Loucy (cell line): Measurements from ENCODE around the gene HOXA9.

Experiments
- H2AFZ ChIP-seq: fragments of 200-600 bp; sonication (generic); 2 replicates; pipeline ENCODE4 v1.6.0; 2016; ENCODE audit warnings: antibody characterized with exemption, mild to moderate bottlenecking, low read length, moderate library complexity
- H3F3A ChIP-seq: fragments of 200-600 bp; 2 replicates; pipeline ENCODE4 v1.6.0; 2016; ENCODE audit warnings: antibody characterized with exemption, low read depth, mild to moderate bottlenecking
- H3K27me3 ChIP-seq: fragments of 200-600 bp; sonication (generic); 2 replicates; pipeline ENCODE4 v1.6.1; 2014; ENCODE audit warnings: low read length, mild to moderate bottlenecking; ENCODE audit not compliant: insufficient read depth, poor library complexity, severe bottlenecking
- H3K36me3 ChIP-seq: fragments of 200-600 bp; sonication (generic); 2 replicates; pipeline ENCODE4 v1.6.1; 2016; ENCODE audit warnings: low read length; ENCODE audit not compliant: insufficient read depth
- H3K4me1 ChIP-seq: fragments of 200-600 bp; sonication (generic); 2 replicates; pipeline ENCODE4 v1.5.1; 2014; ENCODE audit warnings: low read length, mild to moderate bottlenecking; ENCODE audit not compliant: insufficient read depth, poor library complexity, severe bottlenecking
- H3K4me2 ChIP-seq: fragments of 200-600 bp; sonication (generic); 2 replicates; pipeline ENCODE4 v1.6.0; 2014; ENCODE audit warnings: antibody characterized with exemption, low read length, low read depth, mild to moderate bottlenecking; ENCODE audit not compliant: poor library complexity, severe bottlenecking
- H3K4me3 ChIP-seq: fragments of 200-600 bp; sonication (generic); 2 replicates; pipeline ENCODE4 v1.5.1; 2014; ENCODE audit warnings: low read length, mild to moderate bottlenecking, mixed read lengths; ENCODE audit not compliant: poor library complexity, severe bottlenecking
- H3K79me2 ChIP-seq: fragments of 200-600 bp; sonication (generic); 2 replicates; pipeline ENCODE4 v1.6.1; 2014; ENCODE audit warnings: low read length; ENCODE audit not compliant: insufficient read depth
- H3K9ac ChIP-seq: fragments of 200-600 bp; sonication (generic); 2 replicates; pipeline ENCODE4 v1.6.0; 2014; ENCODE audit warnings: mild to moderate bottlenecking, low read depth, low read length, moderate library complexity; ENCODE audit not compliant: poor library complexity, severe bottlenecking
- H3K9me2 ChIP-seq: fragments of 200-600 bp; sonication (generic); replicated peaks from 2 replicates; pipeline ENCODE4 v1.6.1; 2016; ENCODE audit warnings: low read depth, low read length, mixed read lengths
- H3K9me3 ChIP-seq: fragments of 200-600 bp; sonication (generic); 2 replicates; pipeline ENCODE4 v1.6.1; 2014; ENCODE audit warnings: mild to moderate bottlenecking, antibody characterized with exemption, low read length, low read depth; ENCODE audit not compliant: insufficient read depth
- H4K20me1 ChIP-seq: fragments of 200-600 bp; sonication (generic); 2 replicates; pipeline ENCODE4 v1.6.0; 2014; ENCODE audit warnings: antibody characterized with exemption, low read length, mild to moderate bottlenecking; ENCODE audit not compliant: insufficient read depth, poor library complexity, severe bottlenecking
- EZH2phosphoT487 ChIP-seq: fragments of 200-600 bp; IDR thresholded peaks from 2 replicates; pipeline ENCODE4 v1.6.1; 2018; ENCODE audit warnings: antibody characterized with exemption, mild to moderate bottlenecking, moderate library complexity, borderline replicate concordance
- TF ChIP-seq, protein P1 (sequence below): fragments of 200-600 bp; sonication (generic); conservative IDR thresholded peaks from 2 replicates; pipeline ENCODE4 v1.5.1; 2014; ENCODE audit warnings: mild to moderate bottlenecking, antibody characterized with exemption, low read length

The HOXA9 gene

DNA sequence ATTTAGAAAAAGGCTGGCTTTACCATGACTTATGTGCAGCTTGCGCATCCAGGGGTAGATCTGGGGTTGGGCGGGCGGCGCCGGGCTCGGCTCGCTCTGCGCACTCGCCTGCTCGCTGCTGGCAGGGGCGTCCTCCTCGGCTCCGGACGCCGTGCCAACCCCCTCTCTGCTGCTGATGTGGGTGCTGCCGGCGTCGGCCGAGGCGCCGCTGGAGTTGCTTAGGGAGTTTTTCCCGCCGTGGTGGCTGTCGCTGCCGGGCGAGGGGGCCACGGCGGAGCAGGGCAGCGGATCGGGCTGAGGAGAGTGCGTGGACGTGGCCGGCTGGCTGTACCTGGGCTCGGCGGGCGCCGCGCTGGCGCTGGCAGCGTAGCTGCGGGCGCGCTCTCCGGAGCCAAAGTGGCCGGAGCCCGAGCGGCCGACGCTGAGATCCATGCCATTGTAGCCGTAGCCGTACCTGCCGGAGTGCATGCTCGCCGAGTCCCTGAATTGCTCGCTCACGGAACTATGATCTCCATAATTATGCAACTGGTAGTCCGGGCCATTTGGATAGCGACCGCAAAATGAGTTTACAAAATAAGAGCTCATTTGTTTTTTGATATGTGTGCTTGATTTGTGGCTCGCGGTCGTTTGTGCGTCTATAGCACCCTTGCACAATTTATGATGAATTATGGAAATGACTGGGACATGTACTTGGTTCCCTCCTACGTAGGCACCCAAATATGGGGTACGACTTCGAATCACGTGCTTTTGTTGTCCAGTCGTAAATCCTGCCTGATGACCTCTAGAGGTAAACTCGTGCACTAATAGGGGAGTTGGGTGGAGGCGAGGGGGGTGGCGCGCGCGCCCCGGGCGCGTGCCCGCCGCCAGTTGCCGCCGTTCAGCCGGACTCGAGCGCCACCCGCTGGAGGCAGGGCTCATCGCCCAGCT lies 22.1 kb downstream of the HOXA9 start, which contains the start of gene HOXA5:
Gene HOXA5 (minus strand): TSS at position 659 of the 927 bp plus-strand sequence. CDS start 74 bp downstream, at position 585.
- peaks cover 4% of the 10 kb centered on the region for H3F3A ChIP-seq
- H3K9me2 ChIP-seq, result no peaks in the 10 kb centered on the region
- peaks cover 95% of the 10 kb centered on the region for H4K20me1 ChIP-seq
- no peak for TF ChIP-seq EZH2phosphoT487
- TF ChIP-seq, protein P1, sequence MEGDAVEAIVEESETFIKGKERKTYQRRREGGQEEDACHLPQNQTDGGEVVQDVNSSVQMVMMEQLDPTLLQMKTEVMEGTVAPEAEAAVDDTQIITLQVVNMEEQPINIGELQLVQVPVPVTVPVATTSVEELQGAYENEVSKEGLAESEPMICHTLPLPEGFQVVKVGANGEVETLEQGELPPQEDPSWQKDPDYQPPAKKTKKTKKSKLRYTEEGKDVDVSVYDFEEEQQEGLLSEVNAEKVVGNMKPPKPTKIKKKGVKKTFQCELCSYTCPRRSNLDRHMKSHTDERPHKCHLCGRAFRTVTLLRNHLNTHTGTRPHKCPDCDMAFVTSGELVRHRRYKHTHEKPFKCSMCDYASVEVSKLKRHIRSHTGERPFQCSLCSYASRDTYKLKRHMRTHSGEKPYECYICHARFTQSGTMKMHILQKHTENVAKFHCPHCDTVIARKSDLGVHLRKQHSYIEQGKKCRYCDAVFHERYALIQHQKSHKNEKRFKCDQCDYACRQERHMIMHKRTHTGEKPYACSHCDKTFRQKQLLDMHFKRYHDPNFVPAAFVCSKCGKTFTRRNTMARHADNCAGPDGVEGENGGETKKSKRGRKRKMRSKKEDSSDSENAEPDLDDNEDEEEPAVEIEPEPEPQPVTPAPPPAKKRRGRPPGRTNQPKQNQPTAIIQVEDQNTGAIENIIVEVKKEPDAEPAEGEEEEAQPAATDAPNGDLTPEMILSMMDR, result peak; percentile 73
- peak within 1 kb of the TSS; percentile 99 for H3K9ac ChIP-seq
- H3K79me2 ChIP-seq, result peaks cover 100% of the 10 kb centered on the region
- H3K4me1 ChIP-seq, result peaks cover 58% of the 10 kb centered on the region
- H3K9me3 ChIP-seq, result no peaks in the 10 kb centered on the region
- peak within 1 kb of the TSS; percentile 94 for H3K4me3 ChIP-seq
- no peak within 1 kb of the TSS for H2AFZ ChIP-seq
- H3K27me3 ChIP-seq, result no peaks in the 10 kb centered on the region
- peaks cover 82% of the 10 kb centered on the region for H3K36me3 ChIP-seq
- H3K4me2 ChIP-seq, result peak within 1 kb of the TSS; percentile 91

GRCh38 chr7:27142580-27143022 lies 22.7 kb downstream of the HOXA9 start:
- Histone ChIP-seq H3K79me2 (peaks cover 100% of the 10 kb centered on the region), H3K4me1 (peaks cover 65% of the 10 kb centered on the region), H4K20me1 (peaks cover 96% of the 10 kb centered on the region), H3K9me3 (no peaks in the 10 kb centered on the region), H3K9me2 (no peaks in the 10 kb centered on the region), H3K36me3 (peaks cover 88% of the 10 kb centered on the region), H3F3A (peaks cover 4% of the 10 kb centered on the region), H3K9ac (peak overlapping the region; percentile 86), H2AFZ (no peak overlapping the region), H3K4me3 (peak overlapping the region; percentile 94), H3K27me3 (no peaks in the 10 kb centered on the region), H3K4me2 (peak overlapping the region; percentile 91)
- TF ChIP-seq EZH2phosphoT487, result no peak
- TF ChIP-seq, protein P1, result no peak

GRCh38 chr7:27141923-27142579 lies 23.3 kb downstream of the HOXA9 start:
- peaks cover 65% of the 10 kb centered on the region for H3K4me1 ChIP-seq
- no peaks in the 10 kb centered on the region for H3K9me3 ChIP-seq
- TF ChIP-seq, protein P1, result no peak
- no peak for TF ChIP-seq EZH2phosphoT487
- no peak overlapping the region for H2AFZ ChIP-seq
- no peaks in the 10 kb centered on the region for H3K27me3 ChIP-seq
- H3K9ac ChIP-seq, result peak overlapping the region; percentile 86
- peaks cover 4% of the 10 kb centered on the region for H3F3A ChIP-seq
- H3K79me2 ChIP-seq, result peaks cover 100% of the 10 kb centered on the region
- H3K9me2 ChIP-seq, result no peaks in the 10 kb centered on the region
- peak overlapping the region; percentile 91 for H3K4me2 ChIP-seq
- H4K20me1 ChIP-seq, result peaks cover 96% of the 10 kb centered on the region
- H3K36me3 ChIP-seq, result peaks cover 84% of the 10 kb centered on the region
- peak overlapping the region; percentile 94 for H3K4me3 ChIP-seq
